ENCODE data around the gene SIGLEC12.
"Not testable (repeated sequence)": the region's sequence is repeated elsewhere in the genome, so short reads cannot be mapped to it uniquely, and the experiment has no call there.

The SIGLEC12 gene

DNA sequence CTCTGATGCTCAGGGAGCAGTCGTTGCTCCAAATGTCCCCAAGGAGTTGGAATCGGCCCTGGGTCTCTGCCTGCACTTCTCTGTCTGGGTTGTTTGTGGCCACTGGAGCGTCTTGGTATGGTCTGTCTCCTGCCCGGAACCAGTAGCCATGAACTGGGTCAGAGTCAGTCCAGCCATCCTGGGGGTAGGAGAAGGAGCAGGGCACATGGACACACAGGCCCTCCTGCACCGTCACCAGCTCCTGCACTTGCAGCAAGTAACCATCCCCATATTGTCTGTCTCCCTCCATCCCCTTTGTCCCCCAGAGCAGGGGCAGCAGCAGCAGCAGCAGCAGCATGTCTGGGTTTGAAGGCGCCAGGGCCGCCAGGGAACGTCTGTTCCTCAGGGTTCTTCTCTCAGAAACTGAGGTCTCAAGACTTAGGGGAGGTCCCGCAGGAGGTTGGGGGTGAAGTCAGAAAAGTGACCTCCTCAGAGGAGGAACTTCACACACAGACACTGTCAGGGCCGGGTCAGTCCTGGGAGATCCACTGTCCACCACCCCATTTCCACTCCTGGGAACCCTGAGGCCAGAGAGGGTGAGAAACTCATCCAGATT, 43.5 kb downstream of the SIGLEC12 start, which contains the start of gene SIGLEC8:
Gene SIGLEC8 (minus strand): TSS at position 404 of the 595 bp plus-strand sequence. CDS start 67 bp downstream, at position 337.
- no peak for DNase-seq (ENCODE audit: low read depth)

GRCh38 chr19:51457351-51458013, 44.1 kb downstream of the SIGLEC12 start:
- DNase-seq (ENCODE audit: low read depth): no peak

DNA sequence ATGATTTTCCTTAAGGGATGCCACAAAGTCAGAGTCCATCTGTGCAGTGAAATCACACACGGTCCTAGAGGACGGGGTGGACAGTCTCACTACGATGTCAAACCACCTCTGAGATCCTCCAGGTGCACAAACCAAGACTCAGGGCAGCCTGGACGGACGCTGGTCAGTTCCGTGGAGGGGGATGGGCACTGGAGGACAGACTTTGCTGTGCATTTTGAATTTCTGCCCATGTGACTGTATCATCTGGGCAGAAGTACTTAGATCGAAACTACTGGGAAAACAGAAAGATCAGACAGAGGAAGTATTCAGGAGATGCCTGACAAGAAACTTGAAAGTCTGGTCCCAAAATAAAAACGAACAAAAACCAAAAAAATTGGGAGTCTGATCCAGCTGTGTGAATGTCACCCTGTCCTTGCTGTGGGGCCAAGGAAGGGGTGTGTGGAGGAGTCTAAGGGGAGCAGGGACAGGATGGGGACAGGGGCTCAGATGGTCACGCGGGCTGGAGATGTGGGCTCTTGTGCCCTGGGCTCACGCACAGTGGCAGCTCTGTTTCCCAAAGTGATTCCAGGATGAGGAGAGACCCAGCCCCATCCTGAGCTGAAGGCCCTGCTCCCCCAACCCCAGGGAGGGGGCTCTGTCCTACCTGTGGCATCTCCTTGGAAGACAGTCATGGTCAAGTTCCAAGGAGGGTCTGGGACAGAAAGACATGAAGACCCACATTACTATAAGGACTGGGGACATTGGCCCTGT, 44.9 kb downstream of the SIGLEC12 start:
- DNase-seq (ENCODE audit: low read depth): no peak

GRCh38 chr19:51450730-51451307, 50.8 kb downstream of the SIGLEC12 start:
- no peak for DNase-seq (ENCODE audit: low read depth)

- no peak for DNase-seq (ENCODE audit: low read depth)
Observed at GRCh38 chr19:51448411-51449016, 53.1 kb downstream of the SIGLEC12 start.

DNA sequence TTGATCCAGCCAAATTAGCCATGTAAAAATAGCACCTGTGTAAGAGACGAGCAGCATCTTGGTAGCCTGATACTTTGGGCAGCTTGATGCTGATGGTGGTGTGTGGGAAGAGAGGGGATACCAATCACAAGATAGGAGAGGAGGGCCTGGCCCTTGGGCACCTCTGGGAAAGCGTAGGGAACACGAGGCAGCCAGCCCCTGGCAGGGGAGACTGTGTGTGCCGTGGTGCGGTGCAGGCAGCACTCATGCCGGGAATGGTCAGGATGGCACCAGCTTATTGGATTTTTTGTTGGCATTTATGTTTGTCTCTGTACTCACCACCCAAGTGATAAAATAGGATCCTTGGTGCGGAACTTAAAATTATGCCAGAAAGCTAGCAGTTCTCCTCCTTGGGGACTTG, 53.6 kb downstream of the SIGLEC12 start:
- DNase-seq (ENCODE audit: low read depth): no peak

- DNase-seq (ENCODE audit: low read depth): not testable (repeated sequence)
Observed at GRCh38 chr19:51447510-51447909, 54.1 kb downstream of the SIGLEC12 start.

DNA sequence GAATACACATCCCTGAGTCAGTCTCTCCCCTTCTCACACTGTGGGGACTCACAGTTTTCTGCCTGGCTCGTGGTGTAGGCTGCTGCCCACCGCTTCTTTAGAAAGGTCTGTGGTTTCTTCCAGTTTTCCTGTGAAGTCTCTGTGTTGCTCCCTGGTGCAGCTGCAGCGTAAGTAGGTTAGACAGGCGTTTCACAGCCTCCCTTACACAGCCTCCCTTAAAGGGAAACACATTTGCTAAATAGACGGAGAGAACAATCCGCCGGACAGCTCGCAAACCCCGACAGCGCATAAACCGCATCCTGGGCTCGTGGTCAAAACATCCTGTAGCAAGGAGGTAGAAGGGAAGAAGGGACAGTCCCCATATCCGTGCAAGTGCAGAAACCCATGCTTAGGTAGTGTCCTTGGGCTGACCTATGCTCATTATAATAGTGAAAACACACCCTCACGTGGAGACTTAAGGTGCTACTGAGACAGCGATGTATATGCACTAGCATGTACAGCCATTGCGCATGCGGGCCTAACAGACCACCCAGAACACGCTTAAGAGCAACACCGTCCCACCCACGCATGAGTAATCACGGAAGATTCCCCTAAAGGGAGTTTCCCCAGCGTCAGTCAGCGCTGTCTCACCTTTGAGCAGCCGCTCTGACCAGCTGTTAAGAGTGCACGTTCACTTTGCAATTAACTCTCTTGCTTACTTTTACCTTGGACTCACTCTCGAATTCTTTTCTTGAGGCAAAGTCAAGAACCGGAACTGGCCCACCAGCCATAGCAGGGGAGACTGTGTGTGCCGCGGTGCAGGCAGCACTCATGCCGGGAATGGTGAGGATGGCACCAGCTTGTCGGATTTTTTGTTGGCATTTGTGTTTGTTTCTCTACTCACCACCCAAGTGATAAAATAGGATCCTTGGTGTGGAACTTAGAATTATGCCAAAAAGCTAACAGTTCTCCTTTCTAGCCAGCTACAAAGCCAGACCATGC, 59.9 kb downstream of the SIGLEC12 start:
- DNase-seq (ENCODE audit: low read depth): no peak
